ENCODE data around the gene ADPRHL1.

ADPRHL1 gene

DNA sequence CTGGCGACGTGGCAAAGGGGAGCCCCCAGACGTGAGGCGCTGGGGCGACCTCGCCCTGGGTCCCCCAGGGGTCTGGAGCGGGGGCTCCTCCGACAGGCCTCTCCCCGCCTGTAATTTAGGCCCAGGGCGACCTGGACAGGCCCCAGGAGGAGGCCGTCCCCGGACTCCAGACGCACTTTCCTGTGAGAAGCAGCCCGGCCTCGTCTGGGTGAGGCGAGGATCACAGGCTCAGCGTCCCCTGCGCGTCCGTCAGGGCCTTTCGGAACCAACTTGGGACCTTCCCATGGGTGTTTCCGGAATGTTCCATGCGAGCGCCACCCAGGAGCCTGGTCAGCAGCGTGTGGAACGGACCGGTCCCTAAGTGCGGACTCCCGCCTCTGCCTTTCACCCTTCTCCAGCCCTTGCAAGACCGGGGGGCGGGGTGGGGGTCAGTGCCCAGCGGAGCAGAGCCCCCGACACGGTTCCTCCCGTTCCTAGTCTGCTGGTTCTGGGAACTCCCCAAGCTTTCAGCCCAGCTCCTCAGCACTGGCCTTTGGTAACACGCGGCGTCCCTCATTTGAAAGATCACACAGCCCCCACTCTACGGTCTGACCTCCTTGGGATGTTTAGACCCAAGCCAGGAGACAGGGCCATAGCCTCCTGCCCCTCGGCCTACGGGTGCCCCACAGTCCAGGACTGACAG lies 88.2 kb downstream of the ADPRHL1 start:
- TF ChIP-seq ZFX (IDR thresholded peaks at IDR 0.05; ENCODE audit: borderline replicate concordance) (no peak), CTCF (IDR thresholded peaks at IDR 0.05) (no peak)
- no peak overlapping the region for H3K27ac ChIP-seq

DNA sequence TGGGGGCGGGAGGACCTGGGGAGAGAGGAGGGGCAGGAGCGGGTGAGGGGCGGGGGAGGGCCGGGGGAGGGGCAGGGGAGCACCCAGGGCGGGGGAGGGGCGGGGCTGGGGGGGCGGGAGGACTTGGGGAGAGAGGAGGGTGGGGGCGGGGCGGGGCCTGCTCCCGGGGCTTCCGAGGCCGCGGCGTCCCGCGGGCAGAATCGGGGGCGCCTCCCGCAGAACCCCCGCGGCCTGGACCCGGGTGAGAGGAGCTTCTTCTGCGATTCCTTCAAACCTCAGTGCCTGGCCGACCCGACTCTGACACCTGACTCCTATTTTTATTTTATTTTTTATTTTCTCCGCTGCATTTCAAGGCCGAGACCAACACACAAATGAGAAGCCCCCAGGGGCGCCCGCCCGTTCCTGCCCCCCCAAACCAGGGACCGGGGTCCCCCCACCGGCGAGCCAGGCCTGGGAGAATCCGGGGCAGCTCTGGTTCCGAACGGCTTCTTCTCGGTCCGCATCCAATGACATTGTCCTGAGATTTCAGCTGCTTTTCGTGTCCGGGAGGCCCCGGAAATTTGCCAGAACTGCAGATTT lies 88.9 kb downstream of the ADPRHL1 start:
- TF ChIP-seq ZFX (IDR thresholded peaks at IDR 0.05; ENCODE audit: borderline replicate concordance) (no peak), CTCF (IDR thresholded peaks at IDR 0.05) (no peak)
- H3K27ac ChIP-seq: no peak overlapping the region

GRCh38 chr13:113361406-113361805 lies 91.9 kb downstream of the ADPRHL1 start:
- H3K27ac ChIP-seq: no peak overlapping the region
- TF ChIP-seq ZFX (IDR thresholded peaks at IDR 0.05; ENCODE audit: borderline replicate concordance) (no peak), CTCF (IDR thresholded peaks at IDR 0.05) (no peak)

DNA sequence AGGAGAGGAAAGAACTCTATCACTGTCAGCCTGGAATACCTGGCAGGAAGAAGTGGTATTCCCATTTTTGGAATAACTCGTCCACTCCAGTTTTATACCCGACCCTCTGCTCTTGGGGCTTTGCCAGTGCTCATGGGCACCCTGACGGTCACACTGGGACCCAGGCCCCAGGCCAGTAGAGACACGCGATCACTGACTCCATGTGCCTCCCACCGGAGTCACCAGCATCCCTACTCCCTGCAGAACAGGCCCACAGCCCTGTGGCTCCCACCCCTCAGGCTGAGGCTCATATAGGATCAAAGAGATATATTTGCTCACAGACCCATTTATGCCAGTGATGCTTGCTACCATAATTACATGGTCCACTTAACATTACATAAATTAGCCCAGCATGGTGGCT lies 92.8 kb downstream of the ADPRHL1 start:
- TF ChIP-seq CTCF (IDR thresholded peaks at IDR 0.05): no peak
- TF ChIP-seq ZFX (IDR thresholded peaks at IDR 0.05; ENCODE audit: borderline replicate concordance): no peak

DNA sequence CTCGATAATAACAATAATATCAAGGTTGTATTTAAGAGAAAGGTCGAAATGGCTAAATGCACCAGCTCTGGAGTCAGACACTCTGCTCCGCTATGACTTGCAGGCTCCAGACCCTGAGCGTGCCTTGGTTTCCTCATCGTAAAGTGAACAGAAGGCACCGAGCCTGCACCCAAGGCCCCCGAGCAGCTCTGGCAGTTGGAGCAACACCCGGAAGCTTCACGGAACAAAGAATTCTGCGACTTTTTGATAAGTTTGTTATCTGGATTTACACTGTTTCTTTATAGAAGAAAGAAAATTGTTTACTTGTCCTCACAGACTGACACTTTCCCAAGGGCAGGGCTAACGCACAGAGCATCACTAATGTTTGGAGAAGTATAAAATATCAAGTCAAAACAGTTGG lies 93.7 kb downstream of the ADPRHL1 start:
- no peak for TF ChIP-seq CTCF (IDR thresholded peaks at IDR 0.05)
- TF ChIP-seq ZFX (IDR thresholded peaks at IDR 0.05; ENCODE audit: borderline replicate concordance): no peak

More for the DNA sequence above, 92.8 kb downstream of the ADPRHL1 start:
- no peak overlapping the region for H3K27ac ChIP-seq

DNA sequence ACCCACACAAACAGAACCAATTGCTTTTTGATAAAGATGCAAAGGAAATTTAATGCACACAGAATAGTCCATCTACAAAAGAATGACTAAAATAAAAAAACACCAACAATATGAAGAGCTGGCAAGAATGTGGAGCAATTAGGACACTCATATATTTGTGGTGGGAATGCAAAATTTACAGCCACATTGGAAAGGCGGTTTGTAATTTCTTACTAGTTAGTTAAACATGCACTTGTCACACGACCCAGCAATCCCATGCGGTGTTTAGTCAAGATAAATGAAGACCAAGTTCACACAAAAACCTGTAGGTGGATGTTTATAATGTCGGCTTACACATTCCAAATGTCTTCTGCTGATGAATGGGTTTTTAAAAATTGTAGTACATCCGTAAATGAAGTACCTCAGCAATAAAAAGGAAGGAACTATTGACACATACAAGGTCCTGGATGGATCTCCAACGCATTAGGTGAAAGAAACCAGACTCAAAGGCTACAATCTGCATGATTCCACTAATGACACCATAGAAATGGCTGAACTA lies 94.6 kb downstream of the ADPRHL1 start:
- TF ChIP-seq CTCF (IDR thresholded peaks at IDR 0.05): no peak
- no peak for TF ChIP-seq ZFX (IDR thresholded peaks at IDR 0.05; ENCODE audit: borderline replicate concordance)
- no peak overlapping the region for H3K27ac ChIP-seq

More for the DNA sequence above, 93.7 kb downstream of the ADPRHL1 start:
- no peak overlapping the region for H3K27ac ChIP-seq

DNA sequence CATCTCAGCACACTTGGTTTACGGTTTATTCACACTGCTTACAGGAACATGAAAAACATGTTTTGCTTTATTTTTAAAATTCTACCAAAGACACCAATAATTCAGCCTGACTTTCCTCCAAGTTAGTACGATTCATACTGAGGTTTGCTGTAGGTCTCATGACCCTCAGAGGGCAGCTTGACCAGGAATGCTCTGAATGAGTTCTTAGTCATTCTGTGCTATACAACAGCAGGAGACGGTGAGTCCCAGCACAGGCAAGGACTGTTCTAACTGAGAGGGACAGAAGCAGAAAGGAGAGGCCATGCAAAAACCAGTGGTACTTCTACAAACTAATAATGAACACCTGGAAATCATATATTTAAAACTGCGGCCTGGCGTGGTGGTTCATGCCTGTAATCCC lies 95.8 kb downstream of the ADPRHL1 start:
- TF ChIP-seq ZFX (IDR thresholded peaks at IDR 0.05; ENCODE audit: borderline replicate concordance) (no peak), CTCF (IDR thresholded peaks at IDR 0.05) (no peak)
- H3K27ac ChIP-seq: no peak overlapping the region

Measured in 22Rv1 (cell line).